SIG-M5 treated with dmso at 0.1 percent for 504 hours (cell line): ENCODE data around the gene BMPER.

Experiments used
- DNase-seq: peaks from one replicate; lab custom pipeline; 2025; ENCODE audit not compliant: unreplicated experiment; lab: John Stamatoyannopoulos, UW

Gene BMPER

DNA sequence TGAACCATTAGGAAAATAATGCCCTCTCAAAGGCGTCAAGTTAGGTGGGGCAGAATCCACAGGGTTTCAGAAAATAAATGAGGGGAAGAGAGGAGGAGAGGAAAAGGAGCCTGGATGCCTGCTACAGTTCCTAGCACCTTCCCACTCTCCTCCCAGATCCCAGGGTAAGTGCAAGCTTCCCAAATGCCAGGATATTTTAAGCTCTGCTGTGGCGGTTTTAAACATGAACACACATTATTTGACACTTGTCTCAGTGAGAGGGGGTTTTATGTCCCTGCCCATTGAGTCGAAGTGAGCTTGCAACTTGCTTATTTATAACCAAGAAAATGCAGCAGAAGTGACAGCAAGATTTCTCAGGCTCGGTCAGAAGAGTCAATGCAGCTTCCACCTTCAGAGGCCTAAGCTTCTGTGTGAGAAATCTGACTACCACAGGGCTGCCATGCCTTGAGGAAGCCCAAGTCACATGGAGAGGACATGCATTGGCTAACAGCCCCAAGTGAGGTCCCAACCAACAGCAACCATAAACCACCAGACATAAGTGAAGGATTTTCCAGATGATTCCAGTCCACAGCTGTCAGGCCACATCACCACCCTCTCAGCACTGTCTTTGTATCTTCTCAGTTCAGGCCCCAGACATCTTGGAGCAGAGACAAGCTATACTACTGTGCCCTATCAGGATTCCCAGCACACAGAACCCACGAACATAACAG lies 17.9 kb upstream of the BMPER start:
- DNase-seq = no peak

DNA sequence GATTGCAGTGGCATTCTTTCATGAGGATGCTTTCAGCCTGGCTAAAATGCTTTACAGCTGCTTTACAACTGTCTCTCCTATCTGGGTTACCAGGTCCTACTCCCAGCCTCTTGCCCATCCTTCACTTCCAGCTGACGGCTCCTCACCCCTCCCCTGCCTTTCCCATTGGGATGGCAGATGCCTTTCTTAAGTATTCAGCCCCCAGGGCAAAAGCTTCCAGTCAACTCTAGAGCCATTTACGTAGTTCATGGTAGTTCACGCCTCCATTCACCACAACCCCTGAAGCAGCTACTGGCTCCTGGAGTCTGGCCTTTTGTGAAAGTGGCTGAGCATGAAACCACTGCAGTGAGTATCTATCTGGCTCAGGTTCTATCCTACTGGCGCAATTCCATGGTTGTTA lies 17.2 kb upstream of the BMPER start:
- DNase-seq = no peak

DNA sequence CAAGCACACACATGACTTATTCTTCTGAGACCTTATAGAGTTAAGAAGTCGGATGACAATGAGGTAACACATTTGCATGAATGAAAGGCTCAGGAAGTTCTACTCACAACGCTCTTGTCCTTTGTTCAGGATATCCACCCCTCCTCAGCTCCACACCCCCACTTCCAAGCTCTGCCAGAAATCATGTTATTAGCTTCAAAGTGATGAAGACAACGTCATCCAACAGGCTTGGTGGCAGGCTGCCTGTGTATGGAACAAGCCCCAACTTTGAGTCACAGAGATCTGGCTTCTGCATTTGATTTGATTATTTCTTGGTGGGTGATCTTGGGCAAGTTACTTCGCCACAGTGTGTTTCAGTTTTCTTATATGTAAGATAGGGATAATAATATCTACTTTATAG lies 12.4 kb upstream of the BMPER start:
- DNase-seq = no peak

DNA sequence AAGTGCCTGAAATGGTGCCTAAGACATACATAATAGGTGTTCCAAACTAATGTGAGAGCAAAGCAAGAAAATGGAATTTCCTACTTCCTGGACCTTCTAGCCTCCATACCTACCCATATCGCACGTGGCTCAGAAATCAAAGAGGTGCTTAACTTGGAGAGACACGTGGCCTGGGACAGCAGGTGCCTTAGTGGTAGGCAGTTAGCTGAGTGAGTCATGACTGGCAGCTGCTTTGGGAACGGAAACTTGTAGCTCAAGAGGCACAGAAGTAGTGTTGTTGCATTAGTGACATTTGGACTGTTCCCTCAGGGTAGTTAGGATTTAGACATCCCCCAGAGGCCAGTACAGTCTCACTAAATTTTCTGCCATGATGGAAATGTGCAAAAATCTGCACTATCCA lies 12.0 kb upstream of the BMPER start:
- no peak for DNase-seq

DNA sequence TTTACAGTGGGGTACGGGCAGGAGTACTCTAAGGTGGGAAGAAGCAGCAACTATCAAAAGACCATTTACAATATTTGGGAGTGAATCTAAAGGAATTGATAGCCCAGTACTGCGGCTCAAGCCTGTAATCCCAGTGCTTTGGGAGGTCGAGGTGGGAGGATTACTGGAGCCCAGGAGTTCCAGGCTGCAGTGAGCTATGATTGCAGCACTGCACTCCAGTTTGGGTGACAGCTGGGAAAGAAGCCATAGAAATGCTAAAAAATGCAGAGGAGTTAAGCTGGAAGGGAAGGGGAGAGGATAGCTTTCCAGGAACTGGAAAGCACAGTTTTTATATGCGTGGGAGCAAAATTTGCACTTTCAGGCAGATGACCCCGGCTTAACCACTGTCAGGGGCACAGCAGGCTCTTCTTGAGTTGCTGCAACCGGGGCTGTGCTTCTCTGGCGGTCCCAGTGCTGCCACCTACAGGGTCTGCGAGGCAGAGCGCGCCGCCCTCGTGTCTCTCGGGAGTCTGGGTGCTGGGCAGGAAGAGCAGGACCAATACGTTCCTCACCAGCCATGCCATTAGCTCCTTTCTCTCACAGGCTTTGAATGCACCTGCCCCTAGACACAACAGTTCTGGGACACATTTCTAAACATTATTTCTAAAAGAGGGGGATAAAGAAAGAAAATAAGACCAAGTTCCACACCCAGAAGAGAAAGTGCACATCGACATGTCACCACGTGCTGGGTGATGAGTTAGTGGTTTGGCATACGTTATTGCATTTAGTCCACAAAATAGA lies 10.1 kb upstream of the BMPER start:
- peak; percentile 66 for DNase-seq

DNA sequence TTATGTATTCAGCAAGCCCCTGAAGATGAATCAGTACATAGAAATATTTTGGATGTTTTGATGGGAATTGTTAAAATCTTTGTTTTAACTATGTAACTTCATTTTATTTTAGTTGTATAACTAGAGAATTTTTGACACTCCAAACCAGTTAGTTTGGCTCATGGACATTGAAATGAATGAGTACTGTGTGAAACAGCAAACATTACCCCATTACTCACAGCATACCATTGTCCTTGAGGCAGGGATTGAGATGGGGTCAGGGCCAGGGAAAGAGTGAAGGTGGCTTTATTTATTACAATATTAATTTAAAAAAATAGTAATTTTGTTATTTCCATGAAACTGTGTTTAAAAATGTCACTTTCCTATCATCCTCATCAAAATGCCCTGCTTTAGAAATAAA lies 4.8 kb upstream of the BMPER start:
- no peak for DNase-seq

DNA sequence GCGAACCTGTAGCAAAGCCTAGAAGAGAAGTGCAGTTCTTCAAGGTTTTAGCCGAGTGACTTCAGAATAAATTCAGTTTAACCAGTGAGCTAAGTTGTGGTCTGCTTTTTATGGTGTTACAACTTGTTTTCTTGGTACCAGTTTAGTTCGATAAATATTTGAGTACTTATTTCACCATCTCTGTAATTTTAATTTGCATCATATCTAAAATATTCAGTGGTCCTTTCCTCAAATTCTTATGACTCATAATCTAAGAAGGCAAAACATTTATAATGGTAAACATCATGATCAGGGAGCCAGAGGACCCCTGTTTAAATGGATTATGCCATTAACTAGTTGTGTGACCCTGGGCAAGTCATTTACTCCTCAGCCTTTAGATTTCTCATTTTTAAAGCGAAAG lies 4.1 kb upstream of the BMPER start:
- DNase-seq = no peak

DNA sequence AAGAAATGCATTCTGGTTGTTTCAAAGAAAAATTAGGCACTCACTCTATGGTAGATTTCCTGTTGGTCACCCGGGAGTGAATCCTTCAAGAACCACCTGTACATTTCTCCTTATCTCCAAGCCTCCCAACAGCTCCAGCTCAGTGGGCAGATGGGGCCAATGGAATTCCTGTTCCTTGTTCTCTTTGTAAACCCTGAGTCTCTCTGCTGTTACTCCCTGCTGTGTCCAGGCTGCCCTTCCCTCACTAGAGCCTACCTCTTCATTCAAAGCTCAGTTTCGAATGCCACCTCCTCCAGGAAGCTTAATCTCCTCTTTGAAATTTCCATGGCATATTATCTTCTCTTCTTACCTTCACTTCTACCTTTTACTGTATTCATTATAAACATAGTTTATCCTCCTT lies 3.5 kb upstream of the BMPER start:
- no peak for DNase-seq

DNA sequence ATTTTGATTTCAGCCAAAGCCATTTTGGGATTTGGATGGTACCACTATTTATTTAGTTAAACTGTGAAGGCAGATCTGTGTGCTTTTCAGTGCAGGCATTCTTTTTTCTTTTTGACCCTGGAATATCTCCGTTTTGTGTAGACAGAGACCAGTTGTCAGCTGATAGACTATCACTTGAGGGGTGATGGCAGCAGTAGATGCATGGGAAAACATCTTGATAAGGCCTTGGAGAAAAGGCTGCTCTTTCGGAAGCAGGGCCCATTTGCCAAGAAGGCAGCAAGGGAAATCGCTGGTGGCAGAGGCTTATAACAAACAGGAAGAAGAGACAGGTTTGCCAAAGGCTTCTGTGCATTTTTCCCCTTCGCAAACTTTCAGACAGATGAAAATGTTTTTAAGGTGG lies 2.6 kb upstream of the BMPER start:
- DNase-seq = no peak

DNA sequence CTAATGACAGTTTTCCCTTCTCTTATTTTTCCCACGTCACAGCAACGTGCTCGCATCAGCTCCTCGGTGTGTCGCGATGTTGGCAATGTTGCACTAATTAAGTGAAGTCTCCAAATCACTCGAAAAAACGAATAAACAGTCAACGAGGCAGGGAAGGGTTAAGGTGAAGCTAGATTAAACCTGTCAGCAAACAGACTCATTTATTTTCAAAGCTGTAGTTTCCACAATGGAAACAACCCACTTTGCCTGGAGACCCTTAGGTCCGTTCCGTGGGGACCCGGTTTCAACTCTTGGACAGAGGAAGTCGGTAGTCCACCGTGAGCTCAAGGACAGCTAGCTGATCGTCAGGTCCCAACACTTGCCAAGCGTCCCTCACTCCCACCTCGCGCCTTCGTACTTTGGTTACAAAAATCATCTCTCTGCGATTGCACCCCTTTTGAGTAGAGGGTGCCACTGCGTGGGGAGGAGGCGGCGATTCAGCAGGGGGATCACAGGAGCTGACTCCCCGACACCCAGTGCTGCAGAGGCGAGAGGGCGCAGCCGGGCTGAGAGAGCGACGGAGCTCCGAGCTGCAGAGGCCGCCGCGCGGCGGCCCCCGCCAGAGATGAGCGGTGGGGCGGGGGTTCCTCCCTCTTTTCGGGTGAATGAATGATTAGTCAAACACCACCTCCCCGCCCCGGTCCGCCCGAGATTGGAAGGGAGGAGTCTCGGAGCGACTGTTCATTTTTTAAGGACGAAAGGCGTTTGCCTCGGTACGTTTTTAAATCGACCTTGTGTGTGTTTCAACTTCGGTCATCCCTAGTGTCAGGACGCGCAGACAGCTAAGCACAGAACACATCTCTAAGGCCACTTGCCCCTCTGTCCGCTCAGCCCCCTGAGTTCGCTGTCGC lies 1.3 kb upstream of the BMPER start:
- DNase-seq = no peak

DNA sequence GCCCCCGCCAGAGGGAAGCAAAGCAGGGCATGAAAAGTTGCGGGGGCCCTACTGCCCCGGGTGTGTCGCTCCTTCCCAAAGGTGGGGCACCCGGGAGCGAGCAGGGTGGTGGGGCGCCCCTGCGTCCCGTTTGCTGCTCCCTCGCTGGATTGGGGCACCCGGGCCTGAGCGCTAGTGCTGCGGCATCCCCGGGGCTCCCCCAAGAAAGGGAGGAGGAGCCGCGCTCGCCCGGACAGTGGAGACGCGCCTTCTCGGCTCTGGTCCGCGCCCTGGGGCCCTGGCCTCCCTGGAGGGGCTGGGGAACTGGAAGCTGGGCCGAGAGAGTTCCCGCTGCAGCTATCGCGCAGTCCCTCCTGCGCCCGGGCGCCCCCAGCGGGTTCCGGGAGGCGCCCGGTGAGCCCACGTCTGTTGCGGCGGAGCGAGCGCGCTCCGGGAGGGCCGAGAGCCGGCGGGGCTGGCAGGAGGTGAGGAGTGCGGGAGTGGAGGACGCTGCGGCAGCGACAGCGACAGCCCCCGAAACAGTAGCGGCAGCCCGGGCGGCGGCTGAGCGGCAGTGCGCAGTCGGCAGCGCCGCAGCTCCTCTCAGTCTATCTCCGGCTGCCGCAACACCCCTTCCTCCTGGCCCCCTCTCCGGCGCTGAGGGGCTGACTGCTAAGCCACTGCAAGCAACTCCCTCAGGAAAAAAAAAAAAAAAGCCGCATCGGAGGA lies 504 bp upstream of the BMPER start:
- DNase-seq = no peak

DNA sequence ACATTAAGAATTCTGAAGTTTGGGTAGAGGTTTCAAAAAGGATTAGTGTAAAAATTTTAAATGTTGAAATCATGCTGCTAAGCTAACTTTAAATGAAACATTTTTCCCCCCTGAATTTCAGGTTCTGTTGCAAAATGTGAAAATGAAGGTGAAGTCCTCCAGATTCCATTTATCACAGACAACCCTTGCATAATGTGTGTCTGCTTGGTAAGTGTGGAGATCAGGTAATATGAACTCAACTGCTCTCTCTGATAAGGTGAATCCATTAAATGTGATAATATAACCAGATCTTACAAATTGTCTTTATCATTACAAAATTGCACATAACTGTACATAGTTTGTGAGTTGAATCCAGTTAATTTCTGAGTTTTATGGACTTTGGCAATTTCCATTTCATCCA lies 1.4 kb downstream of the BMPER start:
- no peak for DNase-seq

DNA sequence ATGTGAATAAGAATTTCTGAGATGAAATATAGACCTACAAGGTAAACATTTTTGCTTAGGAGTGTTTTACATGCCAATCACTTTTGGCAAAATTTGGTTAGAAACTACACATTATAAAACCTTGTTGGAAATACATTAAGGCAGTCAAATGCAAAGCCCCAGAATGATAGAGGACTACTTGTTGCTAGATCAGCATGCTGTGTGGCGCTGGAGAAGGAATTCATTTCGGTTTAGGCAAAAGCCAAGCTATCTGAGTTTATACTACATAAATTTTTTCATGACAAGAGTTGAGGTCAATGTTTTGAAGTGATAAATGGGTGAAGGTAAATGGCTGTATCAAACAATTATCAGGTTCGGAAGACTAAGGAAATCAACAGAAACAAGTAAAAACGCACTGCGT lies 2.3 kb downstream of the BMPER start:
- no peak for DNase-seq

DNA sequence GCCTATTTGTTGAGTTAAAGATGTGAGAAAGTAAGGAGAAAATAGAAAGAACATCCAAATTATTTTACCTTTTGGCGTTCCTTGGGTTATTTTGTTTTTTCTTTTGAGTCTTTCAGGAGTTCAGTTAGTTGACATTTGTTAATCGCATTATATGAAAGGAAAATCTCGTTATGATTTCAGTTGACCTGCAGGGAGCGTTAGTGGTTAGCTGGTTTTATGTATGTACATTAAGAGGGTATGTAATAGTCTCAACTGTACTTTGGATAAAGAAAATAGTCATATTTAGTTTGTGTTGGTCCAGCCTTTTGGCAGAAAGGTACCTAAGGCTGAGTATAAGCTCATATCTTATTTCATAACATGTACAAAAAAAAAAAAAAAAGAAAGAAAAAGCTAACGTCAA lies 4.0 kb downstream of the BMPER start:
- no peak for DNase-seq

DNA sequence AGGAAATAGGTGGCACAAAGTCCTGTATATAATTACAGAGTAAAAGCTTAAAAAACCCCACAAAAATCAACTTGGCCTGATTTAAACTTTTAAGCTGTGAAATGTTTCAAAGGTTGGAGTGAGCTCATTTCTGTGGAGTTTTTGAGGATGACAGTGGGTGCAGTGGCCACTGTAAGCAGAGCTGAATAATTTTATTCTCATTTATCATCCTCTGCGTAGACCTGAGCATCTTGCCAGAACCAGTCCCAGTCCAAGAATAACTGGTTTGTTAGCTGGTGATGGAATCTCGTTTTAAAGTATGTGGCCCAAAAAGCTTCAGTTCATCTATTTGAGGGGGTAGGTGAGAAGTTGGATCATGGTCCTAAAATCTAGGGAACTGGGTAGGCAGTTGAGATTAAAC lies 4.4 kb downstream of the BMPER start:
- no peak for DNase-seq

DNA sequence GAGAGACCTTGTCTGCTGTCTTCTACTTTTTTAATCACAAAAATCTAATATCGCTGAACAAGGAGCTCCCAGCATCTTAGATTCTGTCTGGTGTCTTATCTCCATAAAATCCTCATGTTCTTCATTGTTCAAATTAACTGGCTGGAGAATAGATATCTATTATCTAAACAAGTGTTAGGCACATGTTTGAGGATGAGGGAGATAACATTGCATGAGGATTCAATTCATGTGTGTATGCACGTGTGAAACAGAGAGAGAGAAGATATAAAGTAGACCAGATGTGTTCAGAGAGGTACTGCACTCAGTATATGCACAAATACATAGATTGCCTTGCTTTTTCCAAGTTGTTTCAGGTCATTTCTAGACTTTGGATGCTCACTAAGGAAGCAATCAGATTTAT lies 5.4 kb downstream of the BMPER start:
- no peak for DNase-seq

DNA sequence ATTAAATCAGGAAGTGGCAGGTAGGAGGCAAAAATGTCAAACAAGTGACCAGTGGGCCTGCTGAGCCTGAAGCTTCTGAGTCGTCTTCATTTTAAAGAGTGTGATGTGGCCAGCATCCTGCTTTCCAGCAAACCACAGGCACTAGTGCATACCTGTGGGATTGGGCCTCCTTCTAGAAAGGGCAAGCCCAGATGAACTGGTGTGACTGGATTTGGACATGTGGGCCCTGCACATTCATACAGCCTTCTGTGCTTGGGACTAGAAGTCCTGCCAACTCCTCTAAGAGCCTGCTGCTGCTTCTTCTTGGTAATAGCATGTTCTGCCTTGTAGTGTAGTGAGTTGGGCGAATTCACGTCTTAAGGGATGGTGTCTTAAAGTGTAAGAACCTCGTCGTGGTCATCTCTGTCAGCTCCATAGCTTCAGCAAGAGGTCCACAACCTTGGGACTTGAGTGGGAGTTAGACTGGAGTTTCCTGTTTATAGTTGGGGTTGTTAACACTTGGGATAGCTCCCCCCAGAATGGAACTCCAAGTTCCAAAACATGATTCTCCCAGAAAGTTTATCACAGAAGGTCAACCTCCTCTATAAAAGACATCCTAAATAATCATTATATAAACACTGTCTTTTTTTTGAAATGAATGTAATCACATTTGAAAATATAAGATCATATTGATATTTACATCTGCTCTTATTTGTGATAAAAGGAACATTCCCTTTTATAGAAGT lies 11.2 kb downstream of the BMPER start:
- DNase-seq = no peak

DNA sequence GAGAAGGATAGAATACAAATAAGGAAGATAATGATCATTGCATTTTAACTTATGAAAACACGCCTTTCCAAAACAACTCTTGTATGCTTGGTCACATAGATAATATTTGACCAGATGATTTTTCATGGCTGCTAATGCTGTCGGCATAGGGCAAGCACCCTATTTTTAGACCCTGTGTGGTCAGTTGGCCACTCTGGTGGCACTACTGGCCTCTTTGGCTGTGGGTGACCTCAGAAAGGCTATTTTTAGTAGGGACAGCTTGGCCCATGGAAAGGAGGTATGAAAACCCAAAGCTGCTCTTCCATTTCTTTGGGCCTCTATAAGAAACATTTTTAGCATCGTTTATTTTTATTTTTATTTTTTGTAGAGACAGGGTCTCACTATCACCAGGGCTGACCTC lies 12.3 kb downstream of the BMPER start:
- DNase-seq = no peak

DNA sequence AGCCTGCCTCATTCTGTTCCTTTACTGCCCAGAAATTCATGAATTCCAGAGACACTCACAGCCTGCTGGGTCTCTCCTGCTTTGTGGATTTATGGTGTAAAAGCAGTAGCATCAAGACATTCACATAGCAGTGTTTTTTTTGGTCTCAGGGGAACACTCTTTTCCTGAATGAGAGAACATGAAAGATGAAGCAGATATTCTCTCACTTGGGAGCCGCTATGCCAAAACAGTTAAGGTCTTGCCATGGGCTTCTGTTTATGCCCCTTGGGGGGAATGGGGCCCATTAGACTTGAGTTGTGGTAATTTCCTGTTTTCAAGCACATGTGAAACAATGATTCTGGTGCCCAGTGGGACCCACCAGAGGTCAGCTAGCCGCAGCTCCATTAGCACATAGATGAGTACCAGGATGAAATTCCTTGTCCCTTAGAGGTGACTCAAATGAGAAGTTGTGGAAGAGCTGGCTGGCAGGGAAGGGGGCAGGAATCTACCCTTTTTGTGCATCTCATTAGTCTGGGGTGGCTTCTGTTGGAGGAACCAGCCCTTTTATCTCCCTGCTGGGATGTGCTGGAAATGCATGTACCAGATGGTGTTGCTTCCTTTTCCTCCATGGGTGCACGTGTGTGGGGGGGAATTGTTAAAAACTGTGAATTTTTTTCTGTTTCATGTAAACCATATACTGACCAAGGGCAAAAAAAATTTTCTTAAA lies 13.3 kb downstream of the BMPER start:
- DNase-seq = no peak

DNA sequence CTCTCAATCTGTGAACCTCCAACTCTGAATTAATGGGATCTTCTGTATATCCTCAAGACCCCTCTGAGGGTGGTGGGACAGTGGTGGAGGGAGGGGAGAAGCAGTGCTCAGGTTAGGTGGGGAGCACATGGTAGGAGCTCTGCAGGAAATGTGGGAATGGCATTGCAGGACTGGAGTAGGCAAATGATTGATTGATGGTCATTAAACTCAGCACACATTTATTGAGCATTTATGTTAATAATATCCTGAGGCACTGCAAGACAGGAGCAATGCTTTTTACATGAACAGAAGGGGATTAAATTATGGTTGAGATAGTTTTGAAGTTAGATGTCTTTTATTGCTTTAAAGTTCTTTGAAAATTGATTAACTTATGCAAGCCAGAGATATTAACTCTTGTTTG lies 14.1 kb downstream of the BMPER start:
- DNase-seq = no peak
